Transverse colon (tissue), 4 donors: Measurements from ENCODE around the gene KIAA1549.

Experiments used
- CTCF ChIP-seq, 5 experiments: fragments of 200-600 bp in 3 of 5; fragments of 450-650 bp in 2 of 5; sonication (generic) in 3 of 5; IDR thresholded peaks; 1 replicate in 2 of 5; 2 replicates in 3 of 5; pipeline ENCODE4 v1.5.1; 2016 to 2017; ENCODE audit warnings: antibody characterized with exemption in 5 of 5, inconsistent platforms in 3 of 5, mild to moderate bottlenecking in 2 of 5, moderate library complexity in 1 of 5
- EP300 ChIP-seq: sonication (generic); formaldehyde crosslinking; IDR thresholded peaks from one replicate; pipeline ENCODE4 v1.6.1; 2017; ENCODE audit warnings: antibody characterized with exemption, low read depth
- POLR2A ChIP-seq: fragments of 450-650 bp; IDR thresholded peaks from one replicate; pipeline ENCODE4 v1.6.1; 2016; ENCODE audit warnings: antibody characterized with exemption, mild to moderate bottlenecking, moderate library complexity
- POLR2AphosphoS5 ChIP-seq, 3 donors: sonication (generic); formaldehyde crosslinking; IDR thresholded peaks; one replicate each; pipeline ENCODE4 v1.6.1; 2016; ENCODE audit warnings: antibody characterized with exemption in 3 of 3

GRCh38 chr7:138970952-138971351 is 10.2 kb downstream of the KIAA1549 start:
- no peak for TF ChIP-seq CTCF (IDR thresholded peaks at IDR 0.05)
- no peak for TF ChIP-seq POLR2AphosphoS5 (IDR thresholded peaks at IDR 0.05)
- no peak for TF ChIP-seq EP300
- no peak for TF ChIP-seq POLR2A
